Tongue (tissue), 2 donors: ENCODE data around the gene HOXA11. TPM values are rescaled to one million over a fixed set of nuclear protein-coding genes. Genes with fewer than 3 reads are reported as not detected.

Experiments used
- DNase-seq: peaks from one replicate; pipeline ENCODE4 v3.0.0-alpha.2; 2015
- total RNA-seq: library from RNA; depleted of rRNA; stranded (reverse); fragments of >200 nt; gene quantifications from one replicate; pipeline ENCODE4 v1.2.3, GENCODE V29; 2014

Gene HOXA11
- total RNA-seq, 1 donor from 2014 or later, result not detected

GRCh38 chr7:27192546-27193334, 7.7 kb upstream of the HOXA11 start:
- DNase-seq, result peak; percentile 33

- no peak for DNase-seq
Observed at GRCh38 chr7:27191833-27192545, 7.0 kb upstream of the HOXA11 start.

DNA sequence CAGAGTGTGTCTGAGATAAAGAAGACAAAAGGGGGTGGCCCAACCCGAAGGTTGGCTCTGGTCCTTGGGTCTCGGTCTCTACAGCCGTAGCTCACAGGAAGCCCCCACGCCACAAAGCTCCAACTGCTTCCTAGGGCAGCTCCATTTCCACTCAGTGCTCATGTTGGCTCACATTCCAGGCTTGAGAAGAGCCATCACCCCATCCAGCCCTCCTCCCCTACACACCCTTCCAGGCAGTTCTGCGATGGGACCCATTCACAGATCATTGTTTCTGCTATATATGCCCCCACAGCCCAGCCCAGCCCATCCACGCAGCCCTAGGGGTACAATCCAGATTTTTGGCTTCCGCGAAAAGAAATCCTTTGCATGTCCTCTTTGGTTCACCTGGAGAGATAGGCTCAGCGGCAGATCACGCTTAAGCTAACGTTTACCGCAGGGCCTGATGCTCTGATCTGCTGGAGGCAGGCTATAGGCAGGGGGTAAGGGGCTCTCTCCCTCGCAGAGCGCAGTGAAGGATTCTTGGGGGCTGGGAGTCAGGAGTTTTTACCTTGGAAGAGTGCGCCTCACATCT, 6.2 kb upstream of the HOXA11 start:
- no peak for DNase-seq

DNA sequence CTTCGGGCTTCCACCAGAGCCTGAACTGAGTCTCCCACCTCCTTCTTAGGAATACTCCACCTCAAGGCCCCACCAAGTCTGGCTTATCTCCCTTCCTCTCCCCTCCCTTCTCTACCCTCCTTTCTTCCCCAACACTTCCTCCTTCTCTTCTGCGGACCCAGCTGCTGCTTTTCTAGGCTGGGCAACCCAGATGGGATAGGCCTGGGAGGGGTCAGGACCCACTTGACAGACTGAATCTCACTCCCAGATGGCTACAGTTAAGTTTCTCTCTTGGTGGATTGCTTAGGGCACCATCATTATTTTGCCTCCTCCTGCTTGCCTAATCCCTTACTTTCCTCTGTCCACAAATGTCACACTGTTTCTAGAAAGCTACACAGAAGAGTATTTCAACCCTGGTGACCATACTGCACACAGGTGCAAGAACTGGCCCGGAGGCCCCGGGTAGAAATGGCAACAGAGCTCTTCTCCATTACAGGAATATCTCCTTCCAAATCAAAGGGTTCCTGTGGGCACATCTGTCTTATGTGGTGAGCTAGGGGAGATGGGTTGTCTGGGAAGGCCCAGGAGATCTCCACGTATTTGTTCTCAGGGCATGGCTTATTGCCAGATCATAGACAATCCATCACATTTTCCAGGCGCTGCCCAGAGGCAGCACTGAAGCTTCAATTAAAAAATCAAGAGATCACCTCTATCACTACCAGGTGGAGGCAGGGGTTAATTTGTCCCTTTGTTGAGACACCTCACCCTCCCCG, 5.1 kb upstream of the HOXA11 start:
- no peak for DNase-seq

DNA sequence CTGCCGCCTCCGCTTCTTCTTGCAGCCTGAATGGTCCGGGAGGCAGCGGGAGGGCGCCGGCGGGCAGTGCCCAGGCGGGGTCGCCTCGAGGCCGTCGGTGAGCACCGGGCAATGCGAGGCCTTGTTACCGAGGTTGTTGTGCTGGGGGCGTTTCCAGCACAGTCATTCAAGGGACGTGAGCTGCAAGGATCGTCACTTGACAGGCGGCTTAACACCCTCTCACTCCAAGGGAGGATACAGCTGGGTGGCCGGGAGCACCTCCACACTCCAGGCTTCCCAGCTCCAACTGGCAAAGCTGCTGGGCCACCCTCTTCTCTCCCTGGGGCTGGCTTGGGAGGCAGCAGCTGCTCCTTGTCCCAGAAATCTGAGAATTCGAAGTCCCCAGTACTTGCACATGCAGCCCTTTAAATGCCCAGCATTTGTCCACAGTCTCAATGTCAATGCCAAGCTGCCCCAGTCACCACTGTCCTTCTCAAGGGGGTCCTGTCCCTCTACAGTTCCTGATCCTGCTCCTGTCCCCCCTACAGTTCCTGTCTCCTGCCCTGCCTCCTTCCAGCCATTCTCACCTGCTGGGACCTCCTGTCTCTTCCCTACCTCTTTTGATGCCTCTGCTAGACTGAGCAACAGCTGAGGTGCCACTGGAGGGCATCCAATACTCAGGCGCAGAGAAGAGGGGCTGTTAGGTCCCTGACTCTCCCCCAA, 4.4 kb upstream of the HOXA11 start:
- DNase-seq, result no peak

GRCh38 chr7:27188386-27189294, 3.6 kb upstream of the HOXA11 start:
- no peak for DNase-seq

DNA sequence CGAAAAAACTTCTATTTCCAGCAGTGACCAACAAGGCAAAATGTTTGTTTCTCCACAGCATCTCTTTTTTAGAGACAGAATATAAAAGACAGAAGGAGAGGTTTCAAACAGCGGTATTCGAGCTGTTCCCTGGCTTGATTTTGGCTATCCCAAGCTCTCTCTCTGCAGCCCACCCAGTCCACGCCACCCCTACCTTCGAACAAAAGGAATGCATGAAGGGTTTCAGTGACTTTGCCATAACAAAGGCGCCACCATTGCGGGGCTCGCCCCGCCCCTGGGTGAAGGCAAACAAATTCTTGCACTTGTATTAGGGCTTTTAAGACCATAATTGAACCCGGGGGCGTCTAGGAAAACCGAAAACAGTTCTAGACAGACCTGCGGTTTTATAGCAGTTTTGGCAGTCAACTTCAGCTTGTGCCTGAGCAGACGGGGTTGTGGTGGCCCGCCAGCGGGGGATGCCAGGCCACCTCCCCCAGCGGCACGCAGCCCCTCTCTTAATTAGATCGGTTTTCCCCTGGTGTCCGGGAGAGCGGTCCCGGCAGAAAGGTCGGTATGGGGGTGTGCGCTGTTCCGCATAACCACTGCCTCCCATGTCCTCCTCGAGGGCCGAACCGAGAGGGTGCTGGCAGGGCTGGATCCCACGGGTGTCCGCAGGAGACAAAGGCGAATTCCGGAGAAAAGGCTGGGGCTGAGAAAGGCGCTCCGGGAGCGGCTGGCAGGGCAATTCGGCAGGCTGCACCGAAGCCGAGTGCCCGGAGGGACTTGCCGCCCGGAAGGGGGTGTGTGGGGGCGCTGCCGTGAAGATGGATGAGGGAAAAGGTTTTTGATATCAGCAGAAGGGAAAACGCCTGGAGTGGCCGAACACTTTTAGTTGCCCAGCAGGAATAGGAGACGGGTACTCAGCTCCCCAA, 2.7 kb upstream of the HOXA11 start:
- no peak for DNase-seq

- no peak for DNase-seq
Observed at GRCh38 chr7:27186668-27187474, 1.8 kb upstream of the HOXA11 start.

- DNase-seq, result no peak
Observed at GRCh38 chr7:27185854-27186667, 1.0 kb upstream of the HOXA11 start.

DNA sequence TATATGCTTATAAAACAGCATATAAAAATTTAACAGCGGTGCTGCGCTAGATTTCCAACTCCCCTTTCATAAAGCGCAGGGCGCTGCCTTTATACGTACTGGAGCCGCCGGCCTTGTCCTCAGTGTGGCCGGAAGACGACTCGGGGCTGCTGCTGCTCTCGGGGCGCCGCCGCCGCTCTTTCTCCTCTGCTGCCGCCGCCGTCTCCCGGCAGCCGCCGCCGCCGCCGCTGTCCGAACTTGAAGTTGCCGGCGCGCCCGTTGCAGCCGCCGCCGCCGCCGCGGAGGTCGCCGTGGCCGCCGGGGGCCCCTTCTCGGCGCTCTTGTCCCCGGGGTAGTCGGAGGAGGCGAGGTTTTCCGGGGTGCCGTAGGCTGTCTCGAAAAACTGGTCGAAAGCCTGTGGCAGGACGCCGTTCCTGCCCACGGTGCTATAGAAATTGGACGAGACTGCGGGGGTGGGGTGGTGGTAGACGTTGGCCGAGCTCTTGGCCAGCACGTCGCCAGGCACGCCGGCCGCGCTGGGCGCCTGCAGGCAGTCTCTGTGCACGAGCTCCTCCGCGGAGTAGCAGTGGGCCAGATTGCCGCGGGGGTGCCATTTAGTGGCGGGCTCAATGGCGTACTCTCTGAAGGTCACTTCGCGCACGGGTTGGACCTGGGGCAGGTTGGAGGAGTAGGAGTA, 557 bp downstream of the HOXA11 start:
- no peak for DNase-seq

DNA sequence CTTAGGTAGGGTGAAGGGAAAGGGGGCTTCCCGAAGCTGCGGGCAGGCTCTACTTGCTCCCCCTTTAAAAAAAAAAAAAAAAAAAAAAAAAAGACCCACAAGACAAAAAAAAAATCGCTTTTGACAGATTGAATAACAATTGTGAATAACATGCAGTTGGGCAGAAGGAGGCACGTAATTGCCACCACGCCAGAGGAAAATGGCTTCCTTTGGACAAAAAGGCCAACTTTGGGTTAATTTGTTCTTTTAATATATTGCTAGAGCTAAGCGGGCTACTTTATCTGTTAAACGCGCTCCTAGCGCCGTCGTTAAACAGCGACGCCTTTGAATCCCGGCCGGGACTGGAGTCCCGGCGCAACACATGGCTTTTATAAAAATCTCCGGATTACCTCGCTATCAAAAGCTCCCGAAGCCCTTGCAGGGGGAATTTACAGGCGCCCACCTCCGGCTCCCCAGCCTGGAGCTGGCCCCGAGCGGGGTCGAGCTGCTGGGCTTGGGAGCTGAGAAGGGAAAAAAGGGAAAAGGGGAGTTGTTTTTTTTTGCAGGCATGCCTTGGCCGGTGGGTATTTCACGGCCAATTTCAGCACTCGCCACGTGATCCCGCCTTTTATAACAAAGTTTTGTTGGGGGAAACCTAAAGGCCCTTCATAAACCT, 1.2 kb downstream of the HOXA11 start:
- no peak for DNase-seq

- no peak for DNase-seq
Observed at GRCh38 chr7:27182861-27183681, 2.0 kb downstream of the HOXA11 start.

- DNase-seq, result no peak
Observed at GRCh38 chr7:27182285-27182841, 2.7 kb downstream of the HOXA11 start.

GRCh38 chr7:27181795-27182275, 3.2 kb downstream of the HOXA11 start:
- no peak for DNase-seq
